Endothelial cell of umbilical vein (primary cell): ENCODE measurements around the gene IL10RB.

ENCODE experiments used
- EZH2 ChIP-seq: IDR thresholded peaks from 2 replicates; pipeline ENCODE4 v1.6.1; 2012; ENCODE audit warnings: borderline replicate concordance, low read depth, mild to moderate bottlenecking, moderate library complexity, low read length, inconsistent platforms; ENCODE audit not compliant: severe bottlenecking
- FOS ChIP-seq: IDR thresholded peaks from 2 replicates; pipeline ENCODE4 v1.6.1; 2011; ENCODE audit warnings: mild to moderate bottlenecking, low read length, moderate library complexity, borderline replicate concordance; ENCODE audit not compliant: insufficient read depth
- GATA2 ChIP-seq: IDR thresholded peaks from 2 replicates; pipeline ENCODE4 v1.7.0; 2011; ENCODE audit warnings: low read depth, mild to moderate bottlenecking, moderate library complexity, mixed read lengths, low read length; ENCODE audit not compliant: insufficient read length, insufficient read depth
- JUN ChIP-seq: IDR thresholded peaks from 2 replicates; pipeline ENCODE4 v1.6.1; 2011; ENCODE audit warnings: borderline replicate concordance, low read depth; ENCODE audit not compliant: insufficient read length, insufficient read depth
- MYC ChIP-seq: IDR thresholded peaks from one replicate; pipeline ENCODE4 v1.6.1; 2011; ENCODE audit warnings: mild to moderate bottlenecking, low read depth, low read length
- POLR2A ChIP-seq: IDR thresholded peaks from 2 replicates; pipeline ENCODE4 v1.6.1; 2012; ENCODE audit warnings: low read depth, mild to moderate bottlenecking, control low read depth, low read length
- POLR2AphosphoS5 ChIP-seq: IDR thresholded peaks from 2 replicates; pipeline ENCODE4 v1.6.1; 2012; ENCODE audit warnings: low read depth, mild to moderate bottlenecking, control low read depth, low read length, moderate library complexity; ENCODE audit not compliant: insufficient read depth
- TF ChIP-seq, protein P1 (sequence below), 2 donors: IDR thresholded peaks; 1 replicate in 1 of 2; 2 replicates in 1 of 2; pipeline ENCODE4 v1.5.1; 2011; ENCODE audit warnings: low read length in 2 of 2, mild to moderate bottlenecking in 2 of 2, moderate library complexity in 2 of 2, control low read depth in 1 of 2, inconsistent platforms in 1 of 2, low read depth in 1 of 2; ENCODE audit not compliant: insufficient read depth in 1 of 2; ENCODE audit errors: extremely low read depth in 1 of 2
- TF ChIP-seq, protein P2 (sequence below): IDR thresholded peaks from 2 replicates; pipeline ENCODE4 v1.6.1; 2011; ENCODE audit not compliant: insufficient read depth, insufficient read length

DNA sequence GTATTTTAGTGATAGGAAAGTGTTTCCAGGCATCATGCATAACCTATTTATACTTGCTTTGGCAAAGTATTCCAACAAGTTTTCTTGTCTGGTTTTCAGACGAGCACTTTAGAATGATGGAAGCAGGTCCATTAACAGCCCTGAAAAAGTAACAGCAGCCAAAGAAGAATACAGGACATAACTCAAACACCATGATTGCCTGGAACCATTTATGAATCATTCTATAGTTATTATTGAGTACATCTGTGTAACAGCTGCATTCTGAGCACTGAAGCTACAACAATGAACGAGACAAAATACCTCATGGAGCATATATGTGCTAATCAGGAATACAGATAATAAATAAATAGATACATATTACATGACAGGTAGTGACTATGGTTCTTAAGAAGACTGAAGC, 12.6 kb downstream of the IL10RB start:
- TF ChIP-seq, protein P1, sequence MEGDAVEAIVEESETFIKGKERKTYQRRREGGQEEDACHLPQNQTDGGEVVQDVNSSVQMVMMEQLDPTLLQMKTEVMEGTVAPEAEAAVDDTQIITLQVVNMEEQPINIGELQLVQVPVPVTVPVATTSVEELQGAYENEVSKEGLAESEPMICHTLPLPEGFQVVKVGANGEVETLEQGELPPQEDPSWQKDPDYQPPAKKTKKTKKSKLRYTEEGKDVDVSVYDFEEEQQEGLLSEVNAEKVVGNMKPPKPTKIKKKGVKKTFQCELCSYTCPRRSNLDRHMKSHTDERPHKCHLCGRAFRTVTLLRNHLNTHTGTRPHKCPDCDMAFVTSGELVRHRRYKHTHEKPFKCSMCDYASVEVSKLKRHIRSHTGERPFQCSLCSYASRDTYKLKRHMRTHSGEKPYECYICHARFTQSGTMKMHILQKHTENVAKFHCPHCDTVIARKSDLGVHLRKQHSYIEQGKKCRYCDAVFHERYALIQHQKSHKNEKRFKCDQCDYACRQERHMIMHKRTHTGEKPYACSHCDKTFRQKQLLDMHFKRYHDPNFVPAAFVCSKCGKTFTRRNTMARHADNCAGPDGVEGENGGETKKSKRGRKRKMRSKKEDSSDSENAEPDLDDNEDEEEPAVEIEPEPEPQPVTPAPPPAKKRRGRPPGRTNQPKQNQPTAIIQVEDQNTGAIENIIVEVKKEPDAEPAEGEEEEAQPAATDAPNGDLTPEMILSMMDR (IDR thresholded peaks at IDR 0.05; ENCODE audit: extremely low read depth in 1 of 2, insufficient read depth in 1 of 2, low read depth in 1 of 2, low read length in 2 of 2), result no peak
- TF ChIP-seq, protein P2, sequence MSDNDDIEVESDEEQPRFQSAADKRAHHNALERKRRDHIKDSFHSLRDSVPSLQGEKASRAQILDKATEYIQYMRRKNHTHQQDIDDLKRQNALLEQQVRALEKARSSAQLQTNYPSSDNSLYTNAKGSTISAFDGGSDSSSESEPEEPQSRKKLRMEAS, result no peak
- no peak for TF ChIP-seq POLR2AphosphoS5
- no peak for TF ChIP-seq EZH2
- TF ChIP-seq POLR2A, result no peak
- TF ChIP-seq GATA2, result no peak
- TF ChIP-seq FOS, result no peak
- TF ChIP-seq JUN, result no peak
- TF ChIP-seq MYC, result no peak
